Activated CD4-positive, alpha-beta T cell treated with anti-CD3 and anti-CD28 coated beads, Interleukin-2, amount 10 ng/mL, durations not matched to agents 24 days and 14 days (primary cell): ENCODE data around the gene ZBTB40. TPM values are rescaled to one million over a fixed set of nuclear protein-coding genes. Genes with fewer than 3 reads are reported as not detected.

ENCODE experiments used
- DNase-seq: peaks from one replicate; pipeline ENCODE4 v3.0.0; 2022
- H3K27ac Mint-ChIP-seq: one replicate; pipeline ENCODE4 v1.8.0; 2022; ENCODE audit warnings: mild to moderate bottlenecking, mixed read lengths
- H3K27me3 Mint-ChIP-seq: one replicate; pipeline ENCODE4 v1.8.0; 2022; ENCODE audit warnings: mixed read lengths
- H3K36me3 Mint-ChIP-seq: one replicate; pipeline ENCODE4 v1.8.0; 2022; ENCODE audit warnings: low read depth, mild to moderate bottlenecking, mixed read lengths
- H3K4me1 Mint-ChIP-seq: one replicate; pipeline ENCODE4 v1.8.0; 2021; ENCODE audit warnings: mixed read lengths
- H3K4me3 Mint-ChIP-seq: one replicate; pipeline ENCODE4 v1.8.0; 2022; ENCODE audit warnings: mild to moderate bottlenecking, moderate library complexity, mixed read lengths
- H3K9me3 Mint-ChIP-seq: one replicate; pipeline ENCODE4 v1.8.0; 2021; ENCODE audit warnings: mixed read lengths
- intact Hi-C: fragments of 100-400 bp; cut with micrococcal nuclease; formaldehyde crosslinking; loops from one replicate; pipeline ENCODE4 v1.15.1; 2023
- total RNA-seq: library from RNA; stranded (reverse); gene quantifications from 2 replicates; pipeline ENCODE4 v1.2.3, GENCODE V29; 2022

Gene ZBTB40
- total RNA-seq, 1 donor from 2014 or later = 19.0 TPM

- intact Hi-C loops = no loop called here
- no peak overlapping the region for H3K27ac Mint-ChIP-seq
- H3K9me3 Mint-ChIP-seq = no peaks in the 10 kb centered on the region
- DNase-seq = no peak
- no peak overlapping the region for H3K4me3 Mint-ChIP-seq
- no peaks in the 10 kb centered on the region for H3K36me3 Mint-ChIP-seq
- no peaks in the 10 kb centered on the region for H3K4me1 Mint-ChIP-seq
- peaks cover 35% of the 10 kb centered on the region for H3K27me3 Mint-ChIP-seq
Observed at GRCh38 chr1:22566161-22566560, 114.5 kb downstream of the ZBTB40 start.

GRCh38 chr1:22567197-22567596 is 115.5 kb downstream of the ZBTB40 start:
- intact Hi-C loops = no loop called here
- H3K36me3 Mint-ChIP-seq = no peaks in the 10 kb centered on the region

GRCh38 chr1:22567994-22568393 is 116.3 kb downstream of the ZBTB40 start:
- intact Hi-C loops = no loop called here
- Mint-ChIP-seq H3K9me3 (no peaks in the 10 kb centered on the region), H3K27me3 (peaks cover 18% of the 10 kb centered on the region), H3K36me3 (no peaks in the 10 kb centered on the region), H3K27ac (no peak overlapping the region), H3K4me3 (no peak overlapping the region), H3K4me1 (no peaks in the 10 kb centered on the region)
- DNase-seq = no peak

More at GRCh38 chr1:22567197-22567596, 115.5 kb downstream of the ZBTB40 start:
- Mint-ChIP-seq H3K27ac (no peak overlapping the region), H3K4me3 (no peak overlapping the region), H3K9me3 (no peaks in the 10 kb centered on the region), H3K27me3 (peaks cover 26% of the 10 kb centered on the region), H3K4me1 (no peaks in the 10 kb centered on the region)
- no peak for DNase-seq

GRCh38 chr1:22569269-22569668 is 117.6 kb downstream of the ZBTB40 start:
- no peaks in the 10 kb centered on the region for H3K4me1 Mint-ChIP-seq
- no peaks in the 10 kb centered on the region for H3K36me3 Mint-ChIP-seq
- DNase-seq = no peak
- H3K27me3 Mint-ChIP-seq = peaks cover 11% of the 10 kb centered on the region
- H3K9me3 Mint-ChIP-seq = no peaks in the 10 kb centered on the region
- no peak overlapping the region for H3K27ac Mint-ChIP-seq
- intact Hi-C loops = no loop called here
- H3K4me3 Mint-ChIP-seq = no peak overlapping the region

- Mint-ChIP-seq H3K4me1 (no peaks in the 10 kb centered on the region), H3K9me3 (no peaks in the 10 kb centered on the region), H3K36me3 (no peaks in the 10 kb centered on the region), H3K4me3 (no peak overlapping the region), H3K27ac (no peak overlapping the region), H3K27me3 (peaks cover under 1% of the 10 kb centered on the region)
- DNase-seq = no peak
- intact Hi-C loops = no loop called here
Observed at GRCh38 chr1:22570140-22570909, 118.7 kb downstream of the ZBTB40 start.

- Mint-ChIP-seq H3K4me3 (no peak overlapping the region), H3K9me3 (peaks cover 8% of the 10 kb centered on the region), H3K4me1 (no peaks in the 10 kb centered on the region), H3K27me3 (no peaks in the 10 kb centered on the region), H3K36me3 (no peaks in the 10 kb centered on the region), H3K27ac (no peak overlapping the region)
- no peak for DNase-seq
- intact Hi-C loops = no loop called here
Observed at GRCh38 chr1:22572818-22573217, 121.2 kb downstream of the ZBTB40 start.

- DNase-seq = no peak
- no peak overlapping the region for H3K27ac Mint-ChIP-seq
- no peaks in the 10 kb centered on the region for H3K36me3 Mint-ChIP-seq
- H3K4me1 Mint-ChIP-seq = no peaks in the 10 kb centered on the region
- H3K9me3 Mint-ChIP-seq = peaks cover 12% of the 10 kb centered on the region
- H3K4me3 Mint-ChIP-seq = no peak overlapping the region
- intact Hi-C loops = no loop called here
- H3K27me3 Mint-ChIP-seq = no peaks in the 10 kb centered on the region
Observed at GRCh38 chr1:22573237-22573636, 121.6 kb downstream of the ZBTB40 start.

- H3K27ac Mint-ChIP-seq = no peak overlapping the region
- no peak for DNase-seq
- peaks cover 3% of the 10 kb centered on the region for H3K36me3 Mint-ChIP-seq
- peaks cover 25% of the 10 kb centered on the region for H3K9me3 Mint-ChIP-seq
- no peaks in the 10 kb centered on the region for H3K27me3 Mint-ChIP-seq
- H3K4me1 Mint-ChIP-seq = no peaks in the 10 kb centered on the region
- no peak overlapping the region for H3K4me3 Mint-ChIP-seq
- intact Hi-C loops = no loop called here
Observed at GRCh38 chr1:22575532-22576149, 124.0 kb downstream of the ZBTB40 start.

- Mint-ChIP-seq H3K4me1 (no peaks in the 10 kb centered on the region), H3K4me3 (no peak overlapping the region), H3K9me3 (peaks cover 25% of the 10 kb centered on the region), H3K27me3 (no peaks in the 10 kb centered on the region), H3K27ac (no peak overlapping the region), H3K36me3 (peaks cover 3% of the 10 kb centered on the region)
- intact Hi-C loops = no loop called here
- DNase-seq = no peak
Observed at GRCh38 chr1:22576150-22576544, 124.5 kb downstream of the ZBTB40 start.

GRCh38 chr1:22576617-22577016 is 125.0 kb downstream of the ZBTB40 start:
- Mint-ChIP-seq H3K27me3 (no peaks in the 10 kb centered on the region), H3K9me3 (peaks cover 25% of the 10 kb centered on the region), H3K4me1 (no peaks in the 10 kb centered on the region), H3K4me3 (no peak overlapping the region), H3K36me3 (peaks cover 3% of the 10 kb centered on the region), H3K27ac (no peak overlapping the region)
- intact Hi-C loops = no loop called here
- DNase-seq = no peak

- intact Hi-C loops = no loop called here
- Mint-ChIP-seq H3K4me1 (no peaks in the 10 kb centered on the region), H3K27me3 (no peaks in the 10 kb centered on the region), H3K27ac (no peak overlapping the region), H3K4me3 (no peak overlapping the region), H3K9me3 (peaks cover 25% of the 10 kb centered on the region), H3K36me3 (peaks cover 3% of the 10 kb centered on the region)
- no peak for DNase-seq
Observed at GRCh38 chr1:22578732-22579361, 127.2 kb downstream of the ZBTB40 start.

- Mint-ChIP-seq H3K36me3 (peaks cover 3% of the 10 kb centered on the region), H3K27ac (no peak overlapping the region), H3K27me3 (no peaks in the 10 kb centered on the region), H3K9me3 (peaks cover 25% of the 10 kb centered on the region), H3K4me1 (no peaks in the 10 kb centered on the region), H3K4me3 (no peak overlapping the region)
- intact Hi-C loops = no loop called here
- no peak for DNase-seq
Observed at GRCh38 chr1:22579541-22580155, 128.0 kb downstream of the ZBTB40 start.
